ENCODE measurements around the gene ERGIC3. TPM values are rescaled to one million over a fixed set of nuclear protein-coding genes. Genes with fewer than 3 reads are reported as not detected.

Gene ERGIC3
- total RNA-seq, 1 donor from 2014 or later = 113 TPM

- no peak for DNase-seq (ENCODE audit: extremely low spot score in 2 of 2)
- Histone ChIP-seq H3K9me3 (no peaks in the 10 kb centered on the region), H3K27ac (no peak overlapping the region), H3K4me3 (no peak overlapping the region), H3K27me3 (no peaks in the 10 kb centered on the region), H3K4me1 (no peaks in the 10 kb centered on the region), H3K36me3 (peaks cover 0 to 73% of the 10 kb centered on the region in 2 donors)
- intact Hi-C loops (cut with DNase I) = no loop called here
- TF ChIP-seq CTCF (IDR thresholded peaks at IDR 0.05) = no peak
- TF ChIP-seq POLR2AphosphoS5 (IDR thresholded peaks at IDR 0.05; ENCODE audit: insufficient read depth in 1 of 2, low read depth in 1 of 2) = no peak
- no peak for TF ChIP-seq POLR2A (IDR thresholded peaks at IDR 0.05)
Measured at GRCh38 chr20:35506179-35506578, 35.7 kb upstream of the ERGIC3 start.

GRCh38 chr20:35506872-35507638, 34.8 kb upstream of the ERGIC3 start:
- Histone ChIP-seq H3K9me3 (no peaks in the 10 kb centered on the region), H3K27me3 (no peaks in the 10 kb centered on the region), H3K36me3 (peaks cover 0 to 69% of the 10 kb centered on the region in 2 donors), H3K4me1 (no peaks in the 10 kb centered on the region), H3K27ac (no peak overlapping the region), H3K4me3 (no peak overlapping the region)
- no peak for DNase-seq (ENCODE audit: extremely low spot score in 2 of 2)
- intact Hi-C loops (cut with DNase I) = no loop called here
- TF ChIP-seq CTCF (IDR thresholded peaks at IDR 0.05) (no peak), POLR2A (IDR thresholded peaks at IDR 0.05) (no peak), POLR2AphosphoS5 (IDR thresholded peaks at IDR 0.05; ENCODE audit: insufficient read depth in 1 of 2, low read depth in 1 of 2) (no peak)

- H3K9me3 ChIP-seq = no peaks in the 10 kb centered on the region
Measured at GRCh38 chr20:35508493-35509218, 33.2 kb upstream of the ERGIC3 start.

GRCh38 chr20:35510951-35511735, 30.7 kb upstream of the ERGIC3 start:
- no peaks in the 10 kb centered on the region for H3K27me3 ChIP-seq
- H3K27ac ChIP-seq = no peak overlapping the region
- intact Hi-C loops (cut with DNase I) = no loop called here
- no peak for TF ChIP-seq POLR2A (IDR thresholded peaks at IDR 0.05)
- TF ChIP-seq POLR2AphosphoS5 (IDR thresholded peaks at IDR 0.05; ENCODE audit: insufficient read depth in 1 of 2, low read depth in 1 of 2) = no peak
- no peak for TF ChIP-seq CTCF (IDR thresholded peaks at IDR 0.05)
- no peak for DNase-seq (ENCODE audit: extremely low spot score in 2 of 2)
- H3K9me3 ChIP-seq = no peaks in the 10 kb centered on the region
- H3K4me3 ChIP-seq = no peak overlapping the region
- peaks cover 0 to 38% of the 10 kb centered on the region in 2 donors for H3K36me3 ChIP-seq
- no peaks in the 10 kb centered on the region for H3K4me1 ChIP-seq

More at GRCh38 chr20:35508493-35509218, 33.2 kb upstream of the ERGIC3 start:
- no peak for DNase-seq (ENCODE audit: extremely low spot score in 2 of 2)
- peaks cover 0 to 53% of the 10 kb centered on the region in 2 donors for H3K36me3 ChIP-seq
- intact Hi-C loops (cut with DNase I) = no loop called here
- H3K27ac ChIP-seq = no peak overlapping the region
- no peaks in the 10 kb centered on the region for H3K27me3 ChIP-seq
- no peak for TF ChIP-seq POLR2A (IDR thresholded peaks at IDR 0.05)
- no peak for TF ChIP-seq POLR2AphosphoS5 (IDR thresholded peaks at IDR 0.05; ENCODE audit: insufficient read depth in 1 of 2, low read depth in 1 of 2)
- TF ChIP-seq CTCF (IDR thresholded peaks at IDR 0.05) = no peak
- H3K4me3 ChIP-seq = no peak overlapping the region
- H3K4me1 ChIP-seq = no peaks in the 10 kb centered on the region

All from vagina (tissue), 2 donors.